ENCODE measurements around the gene CARS2. TPM values are rescaled to one million over a fixed set of nuclear protein-coding genes. Genes with fewer than 3 reads are reported as not detected.

CARS2 gene
- total RNA-seq, 1 donor from 2014 or later, result 102 TPM

DNA sequence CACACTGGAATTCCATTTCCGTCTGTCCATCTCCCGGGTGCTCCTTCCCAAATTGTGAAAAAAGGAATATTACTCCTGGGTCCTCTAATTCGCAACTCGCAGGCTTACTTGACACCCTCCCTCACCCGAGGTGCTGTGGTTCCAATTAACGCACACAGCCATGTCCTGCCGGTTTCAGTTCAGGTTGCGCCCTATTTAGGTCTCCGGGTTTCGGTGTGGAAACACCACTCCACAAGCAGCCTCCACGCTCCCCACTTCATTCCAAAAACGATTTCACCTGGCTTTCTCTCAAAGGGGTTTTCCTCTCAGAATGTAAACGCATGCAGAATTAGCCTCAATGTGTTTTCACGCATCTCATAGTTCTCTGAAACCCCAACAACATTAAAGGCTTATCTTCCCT, 52.6 kb downstream of the CARS2 start:
- TF ChIP-seq, protein P1, sequence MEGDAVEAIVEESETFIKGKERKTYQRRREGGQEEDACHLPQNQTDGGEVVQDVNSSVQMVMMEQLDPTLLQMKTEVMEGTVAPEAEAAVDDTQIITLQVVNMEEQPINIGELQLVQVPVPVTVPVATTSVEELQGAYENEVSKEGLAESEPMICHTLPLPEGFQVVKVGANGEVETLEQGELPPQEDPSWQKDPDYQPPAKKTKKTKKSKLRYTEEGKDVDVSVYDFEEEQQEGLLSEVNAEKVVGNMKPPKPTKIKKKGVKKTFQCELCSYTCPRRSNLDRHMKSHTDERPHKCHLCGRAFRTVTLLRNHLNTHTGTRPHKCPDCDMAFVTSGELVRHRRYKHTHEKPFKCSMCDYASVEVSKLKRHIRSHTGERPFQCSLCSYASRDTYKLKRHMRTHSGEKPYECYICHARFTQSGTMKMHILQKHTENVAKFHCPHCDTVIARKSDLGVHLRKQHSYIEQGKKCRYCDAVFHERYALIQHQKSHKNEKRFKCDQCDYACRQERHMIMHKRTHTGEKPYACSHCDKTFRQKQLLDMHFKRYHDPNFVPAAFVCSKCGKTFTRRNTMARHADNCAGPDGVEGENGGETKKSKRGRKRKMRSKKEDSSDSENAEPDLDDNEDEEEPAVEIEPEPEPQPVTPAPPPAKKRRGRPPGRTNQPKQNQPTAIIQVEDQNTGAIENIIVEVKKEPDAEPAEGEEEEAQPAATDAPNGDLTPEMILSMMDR (IDR thresholded peaks at IDR 0.05; ENCODE audit: partially characterized antibody, unreplicated experiment), result no peak
- peaks cover 12% of the 10 kb centered on the region for H3K27me3 Mint-ChIP-seq (ENCODE audit: unreplicated experiment)
- peaks cover 7% of the 10 kb centered on the region for H3K9me3 Mint-ChIP-seq (ENCODE audit: unreplicated experiment)
- peak overlapping the region; percentile 59 for H3K27ac Mint-ChIP-seq (ENCODE audit: unreplicated experiment)
- H3K4me1 Mint-ChIP-seq (ENCODE audit: low read depth, unreplicated experiment), result peaks cover 22% of the 10 kb centered on the region
- no peak for DNase-seq
- peaks cover 26% of the 10 kb centered on the region for H3K36me3 Mint-ChIP-seq (ENCODE audit: unreplicated experiment)
- H3K4me3 Mint-ChIP-seq (ENCODE audit: unreplicated experiment), result peak overlapping the region; percentile 20

DNA sequence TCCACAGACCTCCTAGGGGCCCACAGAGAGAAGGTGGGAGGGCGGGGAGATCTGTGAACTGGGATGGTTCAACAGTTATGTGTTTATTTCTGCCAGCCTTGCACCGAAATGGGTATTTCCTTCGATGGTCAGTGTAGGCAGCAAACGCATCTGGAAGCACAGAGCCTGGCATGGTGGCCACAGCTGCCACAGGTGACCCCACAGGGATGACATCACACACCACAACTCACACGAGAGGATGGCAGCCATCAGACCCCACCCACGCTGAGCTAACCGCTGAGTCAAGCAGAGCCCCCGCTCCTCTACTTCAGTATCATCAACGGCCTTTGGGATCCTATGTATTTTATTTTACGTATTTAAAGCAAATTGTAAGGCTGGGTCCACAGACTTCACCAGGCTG, 53.2 kb downstream of the CARS2 start:
- H3K4me1 Mint-ChIP-seq (ENCODE audit: low read depth, unreplicated experiment), result peaks cover 27% of the 10 kb centered on the region
- no peak overlapping the region for H3K27ac Mint-ChIP-seq (ENCODE audit: unreplicated experiment)
- no peak for DNase-seq
- peaks cover 21% of the 10 kb centered on the region for H3K36me3 Mint-ChIP-seq (ENCODE audit: unreplicated experiment)
- peaks cover 17% of the 10 kb centered on the region for H3K27me3 Mint-ChIP-seq (ENCODE audit: unreplicated experiment)
- TF ChIP-seq, protein P1 (IDR thresholded peaks at IDR 0.05; ENCODE audit: partially characterized antibody, unreplicated experiment), result no peak
- peaks cover 12% of the 10 kb centered on the region for H3K9me3 Mint-ChIP-seq (ENCODE audit: unreplicated experiment)
- no peak overlapping the region for H3K4me3 Mint-ChIP-seq (ENCODE audit: unreplicated experiment)

DNA sequence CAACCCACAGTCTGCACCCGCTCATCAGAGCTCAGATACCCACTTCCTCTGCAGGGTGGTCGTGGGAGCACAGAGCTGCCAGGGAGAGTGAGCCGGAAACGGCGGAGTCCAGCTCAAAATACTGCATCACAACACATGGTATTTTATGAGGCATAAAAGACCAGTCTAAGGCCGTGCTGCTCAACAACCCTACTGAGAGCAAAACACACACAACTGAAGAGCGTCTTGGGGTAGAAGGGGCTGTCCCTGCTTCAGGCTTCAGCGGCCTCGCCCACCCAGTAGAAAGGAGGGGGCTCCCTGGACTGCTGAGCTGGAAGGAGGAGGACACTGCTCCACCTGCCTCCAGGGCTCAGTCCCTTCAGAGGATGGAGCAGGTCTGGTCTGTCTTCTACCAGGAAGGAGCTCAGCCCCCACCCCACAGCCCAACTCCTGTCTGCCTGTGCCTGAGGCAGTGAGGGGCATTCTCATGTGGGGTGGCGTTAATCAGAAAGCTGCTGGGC, 53.6 kb downstream of the CARS2 start:
- Mint-ChIP-seq H3K4me3 (ENCODE audit: unreplicated experiment) (peak overlapping the region; percentile 20), H3K27ac (ENCODE audit: unreplicated experiment) (peak overlapping the region; percentile 59), H3K9me3 (ENCODE audit: unreplicated experiment) (peaks cover 14% of the 10 kb centered on the region), H3K27me3 (ENCODE audit: unreplicated experiment) (peaks cover 18% of the 10 kb centered on the region), H3K4me1 (ENCODE audit: low read depth, unreplicated experiment) (peaks cover 30% of the 10 kb centered on the region), H3K36me3 (ENCODE audit: unreplicated experiment) (peaks cover 16% of the 10 kb centered on the region)
- DNase-seq, result no peak
- TF ChIP-seq, protein P1 (IDR thresholded peaks at IDR 0.05; ENCODE audit: partially characterized antibody, unreplicated experiment), result no peak

DNA sequence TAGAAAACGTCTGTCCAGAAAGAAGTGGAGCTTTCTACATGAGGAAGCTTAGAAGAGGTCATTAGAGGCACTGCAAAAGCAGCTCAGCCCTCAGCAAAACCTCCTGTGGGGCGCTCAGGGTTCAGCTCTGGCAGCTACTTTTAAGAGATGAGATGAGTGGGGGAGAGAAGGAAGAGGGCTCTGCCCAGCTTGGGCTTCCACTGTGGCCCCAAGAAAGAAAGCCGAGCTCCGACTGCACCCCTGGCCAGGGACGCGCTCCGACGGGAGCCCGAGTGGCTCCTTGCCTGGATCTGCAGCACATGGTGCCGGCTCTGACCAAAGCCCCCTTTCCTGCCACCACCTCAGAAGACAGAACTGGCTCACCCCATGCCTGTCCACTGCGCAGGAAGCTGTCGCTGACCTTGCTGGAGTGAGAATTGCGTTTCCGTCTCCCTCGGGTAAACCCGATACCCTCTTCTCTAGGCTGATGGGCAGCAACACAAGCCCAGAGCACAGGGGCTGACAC, 54.1 kb downstream of the CARS2 start:
- peaks cover 14% of the 10 kb centered on the region for H3K36me3 Mint-ChIP-seq (ENCODE audit: unreplicated experiment)
- H3K27me3 Mint-ChIP-seq (ENCODE audit: unreplicated experiment), result peaks cover 18% of the 10 kb centered on the region
- TF ChIP-seq, protein P1 (IDR thresholded peaks at IDR 0.05; ENCODE audit: partially characterized antibody, unreplicated experiment), result no peak
- peaks cover 14% of the 10 kb centered on the region for H3K9me3 Mint-ChIP-seq (ENCODE audit: unreplicated experiment)
- peak overlapping the region; percentile 59 for H3K27ac Mint-ChIP-seq (ENCODE audit: unreplicated experiment)
- H3K4me1 Mint-ChIP-seq (ENCODE audit: low read depth, unreplicated experiment), result peaks cover 30% of the 10 kb centered on the region
- no peak for DNase-seq
- peak overlapping the region; percentile 20 for H3K4me3 Mint-ChIP-seq (ENCODE audit: unreplicated experiment)

DNA sequence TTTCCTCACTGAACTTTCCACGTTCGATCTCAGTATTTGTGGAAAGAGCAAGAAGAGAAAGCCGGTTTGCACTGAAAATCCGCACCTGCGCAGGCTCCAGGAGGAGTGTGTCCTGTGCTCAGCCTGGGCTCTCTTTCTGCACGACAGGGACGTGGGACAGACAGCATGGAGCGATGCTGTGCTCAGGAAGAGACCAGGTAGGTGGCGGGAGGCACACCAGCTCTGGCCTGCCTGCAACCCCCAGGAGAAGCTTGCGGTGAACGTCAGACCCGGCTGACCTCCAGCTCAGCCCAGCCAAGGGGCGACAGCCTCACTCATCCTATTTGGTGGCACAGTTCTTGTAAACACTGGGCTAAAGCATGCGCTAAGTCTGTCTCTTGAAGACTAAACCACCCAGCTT, 54.6 kb downstream of the CARS2 start:
- Mint-ChIP-seq H3K27me3 (ENCODE audit: unreplicated experiment) (peaks cover 18% of the 10 kb centered on the region), H3K36me3 (ENCODE audit: unreplicated experiment) (peaks cover 12% of the 10 kb centered on the region), H3K27ac (ENCODE audit: unreplicated experiment) (peak overlapping the region; percentile 16), H3K9me3 (ENCODE audit: unreplicated experiment) (peaks cover 14% of the 10 kb centered on the region), H3K4me3 (ENCODE audit: unreplicated experiment) (no peak overlapping the region), H3K4me1 (ENCODE audit: low read depth, unreplicated experiment) (peaks cover 30% of the 10 kb centered on the region)
- TF ChIP-seq, protein P1 (IDR thresholded peaks at IDR 0.05; ENCODE audit: partially characterized antibody, unreplicated experiment), result no peak
- no peak for DNase-seq
